HCT116 (cell line): ENCODE measurements around the gene DDX10. TPM values are rescaled to one million over a fixed set of nuclear protein-coding genes. Genes with fewer than 3 reads are reported as not detected.

ENCODE experiments used
- ATAC-seq: fragments of 200-7000 bp; cut with Tn5 transposase; 2 replicates; pipeline ENCODE4 v1.9.1; 2020; ENCODE audit warnings: mild to moderate bottlenecking, moderate library complexity
- BruUV-seq: library from RNA; stranded (reverse); fragments of 400-500 nt; replicated peaks from 2 replicates; lab custom pipeline; 2021; lab: Mats Ljungman, UMichigan
- CTCF ChIA-PET: fragments of 300-600 bp; sonication (Branson Sonifier 250); formaldehyde crosslinking; loops from one replicate; lab custom pipeline; 2021; ENCODE audit warnings: antibody characterized with exemption; lab: Charles Lee
- POLR2A ChIA-PET: fragments of 300-600, 350-600 bp; sonication (Branson Sonifier 250); formaldehyde crosslinking; loops from one replicate; lab custom pipeline; 2021; ENCODE audit warnings: antibody characterized with exemption; lab: Charles Lee
- RAD21 ChIA-PET, 2 experiments: fragments of 300-600 bp; sonication (Branson Sonifier 250); formaldehyde crosslinking; loops; one replicate each; lab custom pipeline; 2023; ENCODE audit warnings: low total read pairs in 2 of 2; ENCODE audit not compliant: uncharacterized antibody in 2 of 2, unreplicated experiment in 2 of 2, low non-redundant PET in 1 of 2; lab: Charles Lee
- DNase-seq: peaks from one replicate; pipeline ENCODE4 v3.0.0-alpha.2; 2010; ENCODE audit warnings: low read depth, low spot score
- H2AFZ ChIP-seq: fragments of 200-600 bp; shearing (Covaris generic), sonication (generic); 2 replicates; pipeline ENCODE4 v1.6.1; 2017; ENCODE audit warnings: low read depth, mixed run types, mixed read lengths, antibody characterized with exemption, low read length; ENCODE audit not compliant: poor library complexity, severe bottlenecking
- H3K27ac ChIP-seq: 2 replicates; pipeline ENCODE4 v1.5.1; 2012; ENCODE audit warnings: low read depth, low read length
- H3K27me3 ChIP-seq: fragments of 200-600 bp; sonication (generic); 2 replicates; pipeline ENCODE4 v1.6.1; 2016; ENCODE audit warnings: mixed run types, low read length, mixed read lengths; ENCODE audit not compliant: insufficient read depth
- H3K36me3 ChIP-seq, 2 experiments: fragments of 200-500 bp in 1 of 2; fragments of 200-600 bp in 1 of 2; sonication (Bioruptor generic) in 1 of 2; sonication (generic) in 1 of 2; 2 replicates each; pipeline versions ENCODE4 v1.5.1 to v1.6.1; 2014 to 2016; ENCODE audit warnings: low read length in 2 of 2, inconsistent platforms in 1 of 2, mixed read lengths in 1 of 2, mixed run types in 1 of 2; ENCODE audit not compliant: insufficient read depth in 2 of 2, control insufficient read depth in 1 of 2
- H3K4me1 ChIP-seq, 2 experiments: fragments of 200-600 bp in 1 of 2; sonication (generic) in 1 of 2; 2 replicates each; pipeline versions ENCODE4 v1.5.1 to v1.6.1; 2012 to 2017; ENCODE audit warnings: low read length in 2 of 2, inconsistent platforms in 1 of 2, mild to moderate bottlenecking in 1 of 2, mixed read lengths in 1 of 2, mixed run types in 1 of 2, moderate library complexity in 1 of 2; ENCODE audit not compliant: insufficient read depth in 2 of 2, control insufficient read depth in 1 of 2
- H3K4me2 ChIP-seq: fragments of 200-600 bp; sonication (generic); 2 replicates; pipeline ENCODE4 v1.6.1; 2017; ENCODE audit warnings: mixed run types, low read length, mixed read lengths
- H3K4me3 ChIP-seq, 2 experiments: fragments of 200-600 bp in 1 of 2; sonication (generic) in 1 of 2; replicated peaks in 1 of 2; 2 replicates each; pipeline ENCODE4 v1.5.1; 2011 to 2016; ENCODE audit warnings: low read length in 2 of 2, control low read depth in 1 of 2, low read depth in 1 of 2, mild to moderate bottlenecking in 1 of 2, mixed read lengths in 1 of 2, mixed run types in 1 of 2
- H3K79me2 ChIP-seq: fragments of 200-600 bp; sonication (generic); 2 replicates; pipeline ENCODE4 v1.6.1; 2017; ENCODE audit warnings: mild to moderate bottlenecking, mixed run types, low read length, moderate library complexity, mixed read lengths; ENCODE audit not compliant: insufficient read depth
- H3K9ac ChIP-seq: fragments of 200-600 bp; sonication (generic); 2 replicates; pipeline ENCODE4 v1.6.1; 2016; ENCODE audit warnings: low read length, mixed read lengths
- H3K9me2 ChIP-seq: fragments of 200-600 bp; sonication (generic), shearing (Covaris generic); 2 replicates; pipeline ENCODE4 v1.6.1; 2017; ENCODE audit warnings: mixed run types, mild to moderate bottlenecking, moderate library complexity; ENCODE audit not compliant: insufficient read depth
- H3K9me3 ChIP-seq, 2 experiments: fragments of 200-500 bp in 1 of 2; fragments of 200-600 bp in 1 of 2; sonication (Bioruptor generic) in 1 of 2; sonication (generic) in 1 of 2; 2 replicates each; pipeline ENCODE4 v1.6.1; 2014 to 2017; ENCODE audit warnings: low read length in 2 of 2, mixed read lengths in 2 of 2, inconsistent platforms in 1 of 2, low read depth in 1 of 2, mild to moderate bottlenecking in 1 of 2, mixed run types in 1 of 2, moderate library complexity in 1 of 2; ENCODE audit not compliant: control insufficient read depth in 1 of 2, insufficient read depth in 1 of 2
- H4K20me1 ChIP-seq: fragments of 200-600 bp; sonication (generic), shearing (Covaris generic); 2 replicates; pipeline ENCODE4 v1.6.1; 2017; ENCODE audit warnings: mixed run types, mild to moderate bottlenecking, moderate library complexity; ENCODE audit not compliant: insufficient read depth
- CBX3 ChIP-seq: IDR thresholded peaks from 2 replicates; pipeline ENCODE4 v1.6.1; 2012; ENCODE audit warnings: low read depth
- CEBPB ChIP-seq: IDR thresholded peaks from 2 replicates; pipeline ENCODE4 v1.6.1; 2012; ENCODE audit warnings: low read depth
- EGR1 ChIP-seq: IDR thresholded peaks from 2 replicates; pipeline ENCODE4 v1.6.1; 2012; ENCODE audit warnings: low read depth
- ELF1 ChIP-seq: IDR thresholded peaks from 2 replicates; pipeline ENCODE4 v1.6.1; 2012; ENCODE audit warnings: low read depth, borderline replicate concordance
- EZH2 ChIP-seq: fragments of 200-600 bp; sonication (generic); IDR thresholded peaks from 2 replicates; pipeline ENCODE4 v1.6.1; 2017; ENCODE audit warnings: antibody characterized with exemption, mixed run types
- EZH2phosphoT487 ChIP-seq: fragments of 200-600 bp; IDR thresholded peaks from 2 replicates; pipeline ENCODE4 v1.6.1; 2018; ENCODE audit warnings: antibody characterized with exemption, borderline replicate concordance
- FOSL1 ChIP-seq: IDR thresholded peaks from 2 replicates; pipeline ENCODE4 v1.6.1; 2012; ENCODE audit warnings: low read depth
- JUND ChIP-seq: IDR thresholded peaks from 2 replicates; pipeline ENCODE4 v1.6.1; 2012
- POLR2A ChIP-seq: IDR thresholded peaks from 2 replicates; pipeline ENCODE4 v1.7.0; 2011; ENCODE audit warnings: borderline replicate concordance; ENCODE audit not compliant: insufficient read depth, insufficient read length; ENCODE audit errors: extremely low read depth
- POLR2AphosphoS5 ChIP-seq: IDR thresholded peaks from 2 replicates; pipeline ENCODE4 v1.6.1; 2011; ENCODE audit warnings: mild to moderate bottlenecking, low read depth, low read length, moderate library complexity
- RAD21 ChIP-seq: IDR thresholded peaks from 2 replicates; pipeline ENCODE4 v1.6.1; 2012; ENCODE audit warnings: low read depth, mild to moderate bottlenecking
- SIN3A ChIP-seq: IDR thresholded peaks from 2 replicates; pipeline ENCODE4 v1.6.1; 2012; ENCODE audit warnings: low read depth
- SP1 ChIP-seq: IDR thresholded peaks from 2 replicates; pipeline ENCODE4 v1.6.1; 2012; ENCODE audit warnings: low read depth
- TCF7L2 ChIP-seq: IDR thresholded peaks from 2 replicates; pipeline ENCODE4 v1.7.0; 2011; ENCODE audit warnings: borderline replicate concordance, inconsistent platforms; ENCODE audit not compliant: insufficient read depth, insufficient read length; ENCODE audit errors: extremely low read depth
- YY1 ChIP-seq: IDR thresholded peaks from 2 replicates; pipeline ENCODE4 v1.6.1; 2011; ENCODE audit warnings: low read length, low read depth, moderate library complexity, mild to moderate bottlenecking; ENCODE audit not compliant: insufficient replicate concordance; ENCODE audit errors: extremely low read depth
- ZFX ChIP-seq: fragments of 450-650 bp; IDR thresholded peaks from 2 replicates; pipeline ENCODE4 v1.6.1; 2017
- intact Hi-C: fragments of 100-400 bp; cut with micrococcal nuclease; formaldehyde crosslinking; loops from 2 replicates; pipeline ENCODE4 v1.10.0; 2022
- total RNA-seq: library from RNA; stranded (reverse); gene quantifications from one replicate; pipeline ENCODE4 v1.2.1, GENCODE V29; 2021; ENCODE audit not compliant: unreplicated experiment
- TF ChIP-seq, protein P1 (sequence below): IDR thresholded peaks from 2 replicates; pipeline ENCODE4 v1.6.1; 2012
- TF ChIP-seq, protein P2 (sequence below), 3 experiments: fragments of 200-600 bp in 1 of 3; sonication (generic) in 1 of 3; IDR thresholded peaks in 2 of 3; conservative IDR thresholded peaks in 1 of 3; 2 replicates each; pipeline ENCODE4 v1.5.1; 2012 to 2017; ENCODE audit warnings: low read depth in 2 of 3, low read length in 2 of 3, antibody characterized with exemption in 1 of 3, borderline replicate concordance in 1 of 3, control low read depth in 1 of 3, mild to moderate bottlenecking in 1 of 3, mixed read lengths in 1 of 3, mixed run types in 1 of 3, moderate library complexity in 1 of 3; ENCODE audit not compliant: insufficient read depth in 1 of 3
- TF ChIP-seq, protein P3 (sequence below): IDR thresholded peaks from 2 replicates; pipeline ENCODE4 v1.6.1; 2011; ENCODE audit warnings: mild to moderate bottlenecking, low read length, moderate library complexity; ENCODE audit not compliant: insufficient replicate concordance; ENCODE audit errors: extremely low read depth
- TF ChIP-seq, protein P4 (sequence below): IDR thresholded peaks from 2 replicates; pipeline ENCODE4 v1.6.1; 2012

DDX10 gene
- total RNA-seq, 1 experiment from 2014 or later = 66.5 TPM

DNA sequence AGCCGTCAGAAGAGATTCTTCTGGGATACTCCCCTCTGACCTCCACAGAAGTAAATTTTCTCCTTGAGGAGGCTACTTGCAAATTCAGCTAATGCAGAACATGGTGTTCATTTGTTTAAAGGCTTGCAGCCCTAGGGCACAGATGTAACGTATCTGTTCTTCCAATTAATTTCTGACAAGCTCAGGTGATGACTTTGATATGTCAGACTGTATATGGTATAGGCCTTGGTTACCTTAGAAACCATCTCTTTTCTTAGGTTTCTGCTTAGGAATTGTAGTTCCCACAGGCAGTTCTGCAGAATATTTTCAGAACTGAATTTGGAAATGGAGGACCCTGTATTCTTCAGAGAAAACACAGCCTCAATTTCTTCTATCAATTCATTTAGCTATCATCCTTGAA, 117.1 kb downstream of the DDX10 start:
- Histone ChIP-seq H4K20me1 (peaks cover 3% of the 10 kb centered on the region; the same call in 1 of the 2 replicates), H3K27ac (no peak overlapping the region), H3K36me3 (no peaks in the 10 kb centered on the region), H3K9me3 (no peaks in the 10 kb centered on the region), H3K79me2 (peaks cover 46% of the 10 kb centered on the region)
- no peak for DNase-seq
- CTCF ChIA-PET = no interaction called here
- TF ChIP-seq JUND (no peak), EZH2 (no peak), FOSL1 (no peak), SIN3A (no peak), ZFX (no peak), EZH2phosphoT487 (no peak), POLR2AphosphoS5 (no peak), EGR1 (no peak), POLR2A (no peak), CEBPB (no peak), RAD21 (no peak), TCF7L2 (no peak), ELF1 (no peak), SP1 (no peak), YY1 (no peak), CBX3 (no peak)
- TF ChIP-seq, protein P1, sequence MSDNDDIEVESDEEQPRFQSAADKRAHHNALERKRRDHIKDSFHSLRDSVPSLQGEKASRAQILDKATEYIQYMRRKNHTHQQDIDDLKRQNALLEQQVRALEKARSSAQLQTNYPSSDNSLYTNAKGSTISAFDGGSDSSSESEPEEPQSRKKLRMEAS = no peak
- TF ChIP-seq, protein P2, sequence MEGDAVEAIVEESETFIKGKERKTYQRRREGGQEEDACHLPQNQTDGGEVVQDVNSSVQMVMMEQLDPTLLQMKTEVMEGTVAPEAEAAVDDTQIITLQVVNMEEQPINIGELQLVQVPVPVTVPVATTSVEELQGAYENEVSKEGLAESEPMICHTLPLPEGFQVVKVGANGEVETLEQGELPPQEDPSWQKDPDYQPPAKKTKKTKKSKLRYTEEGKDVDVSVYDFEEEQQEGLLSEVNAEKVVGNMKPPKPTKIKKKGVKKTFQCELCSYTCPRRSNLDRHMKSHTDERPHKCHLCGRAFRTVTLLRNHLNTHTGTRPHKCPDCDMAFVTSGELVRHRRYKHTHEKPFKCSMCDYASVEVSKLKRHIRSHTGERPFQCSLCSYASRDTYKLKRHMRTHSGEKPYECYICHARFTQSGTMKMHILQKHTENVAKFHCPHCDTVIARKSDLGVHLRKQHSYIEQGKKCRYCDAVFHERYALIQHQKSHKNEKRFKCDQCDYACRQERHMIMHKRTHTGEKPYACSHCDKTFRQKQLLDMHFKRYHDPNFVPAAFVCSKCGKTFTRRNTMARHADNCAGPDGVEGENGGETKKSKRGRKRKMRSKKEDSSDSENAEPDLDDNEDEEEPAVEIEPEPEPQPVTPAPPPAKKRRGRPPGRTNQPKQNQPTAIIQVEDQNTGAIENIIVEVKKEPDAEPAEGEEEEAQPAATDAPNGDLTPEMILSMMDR (IDR thresholded peaks at IDR 0.05 in 2 of 3, conservative IDR thresholded peaks at IDR 0.05 in 1 of 3; ENCODE audit: borderline replicate concordance in 1 of 3, insufficient read depth in 1 of 3, low read depth in 2 of 3, low read length in 2 of 3) = no peak
- TF ChIP-seq, protein P3, sequence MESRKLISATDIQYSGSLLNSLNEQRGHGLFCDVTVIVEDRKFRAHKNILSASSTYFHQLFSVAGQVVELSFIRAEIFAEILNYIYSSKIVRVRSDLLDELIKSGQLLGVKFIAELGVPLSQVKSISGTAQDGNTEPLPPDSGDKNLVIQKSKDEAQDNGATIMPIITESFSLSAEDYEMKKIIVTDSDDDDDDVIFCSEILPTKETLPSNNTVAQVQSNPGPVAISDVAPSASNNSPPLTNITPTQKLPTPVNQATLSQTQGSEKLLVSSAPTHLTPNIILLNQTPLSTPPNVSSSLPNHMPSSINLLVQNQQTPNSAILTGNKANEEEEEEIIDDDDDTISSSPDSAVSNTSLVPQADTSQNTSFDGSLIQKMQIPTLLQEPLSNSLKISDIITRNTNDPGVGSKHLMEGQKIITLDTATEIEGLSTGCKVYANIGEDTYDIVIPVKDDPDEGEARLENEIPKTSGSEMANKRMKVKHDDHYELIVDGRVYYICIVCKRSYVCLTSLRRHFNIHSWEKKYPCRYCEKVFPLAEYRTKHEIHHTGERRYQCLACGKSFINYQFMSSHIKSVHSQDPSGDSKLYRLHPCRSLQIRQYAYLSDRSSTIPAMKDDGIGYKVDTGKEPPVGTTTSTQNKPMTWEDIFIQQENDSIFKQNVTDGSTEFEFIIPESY = no peak
- TF ChIP-seq, protein P4, sequence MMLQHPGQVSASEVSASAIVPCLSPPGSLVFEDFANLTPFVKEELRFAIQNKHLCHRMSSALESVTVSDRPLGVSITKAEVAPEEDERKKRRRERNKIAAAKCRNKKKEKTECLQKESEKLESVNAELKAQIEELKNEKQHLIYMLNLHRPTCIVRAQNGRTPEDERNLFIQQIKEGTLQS = no peak
- TF ChIP-seq, all 23 proteins: peak for 0
- no TSS peak for BruUV-seq
- Histone ChIP-seq H3K4me2 (no peak overlapping the region), H3K9ac (no peak overlapping the region), H2AFZ (no peak overlapping the region), H3K9me2 (no peaks in the 10 kb centered on the region), H3K4me1 (peaks cover 3 to 11% of the 10 kb centered on the region in 2 experiments; a peak in 3 of 4 replicates), H3K4me3 (no peak overlapping the region), H3K27me3 (no peaks in the 10 kb centered on the region)
- RAD21 ChIA-PET = no interaction called here
- intact Hi-C loops = no loop called here
- POLR2A ChIA-PET = no interaction called here
- ATAC-seq = no peak
